ELF-1 (cell line): ENCODE measurements around the gene SNAP47.

Experiments
- DNase-seq: peaks from one replicate; pipeline ENCODE4 v3.0.0-alpha.2; 2016; ENCODE audit warnings: low read depth, low spot score

Gene SNAP47

GRCh38 chr1:227768125-227768439 lies 32.8 kb downstream of the SNAP47 start:
- no peak for DNase-seq

GRCh38 chr1:227768640-227769039 lies 33.4 kb downstream of the SNAP47 start:
- DNase-seq = no peak

GRCh38 chr1:227769047-227769935 lies 34.1 kb downstream of the SNAP47 start:
- DNase-seq = no peak

- DNase-seq = no peak
Observed at GRCh38 chr1:227769936-227770494, 34.8 kb downstream of the SNAP47 start.

GRCh38 chr1:227770812-227771211 lies 35.6 kb downstream of the SNAP47 start:
- DNase-seq = no peak

- DNase-seq = no peak
Observed at GRCh38 chr1:227771326-227771725, 36.1 kb downstream of the SNAP47 start.

- DNase-seq = no peak
Observed at GRCh38 chr1:227771771-227772170, 36.5 kb downstream of the SNAP47 start.

- DNase-seq = no peak
Observed at GRCh38 chr1:227773558-227773957, 38.3 kb downstream of the SNAP47 start.

GRCh38 chr1:227774051-227774731 lies 39.0 kb downstream of the SNAP47 start:
- no peak for DNase-seq

GRCh38 chr1:227774821-227775661 lies 39.8 kb downstream of the SNAP47 start:
- no peak for DNase-seq

GRCh38 chr1:227775841-227776240 lies 40.6 kb downstream of the SNAP47 start:
- no peak for DNase-seq

GRCh38 chr1:227776331-227776771 lies 41.1 kb downstream of the SNAP47 start:
- DNase-seq = peak; percentile 70

GRCh38 chr1:227777156-227777555 lies 41.9 kb downstream of the SNAP47 start:
- DNase-seq = no peak

GRCh38 chr1:227777646-227778045 lies 42.4 kb downstream of the SNAP47 start:
- DNase-seq = no peak

- no peak for DNase-seq
Observed at GRCh38 chr1:227778401-227778947, 43.2 kb downstream of the SNAP47 start.

- no peak for DNase-seq
Observed at GRCh38 chr1:227779021-227779441, 43.8 kb downstream of the SNAP47 start.

GRCh38 chr1:227779685-227780084 lies 44.5 kb downstream of the SNAP47 start:
- DNase-seq = no peak

GRCh38 chr1:227780101-227781044 lies 45.1 kb downstream of the SNAP47 start:
- no peak for DNase-seq

GRCh38 chr1:227781314-227781930 lies 46.2 kb downstream of the SNAP47 start:
- DNase-seq = no peak

GRCh38 chr1:227782226-227782625 lies 47.0 kb downstream of the SNAP47 start:
- DNase-seq = no peak
